Hepatic stellate cell (primary cell): Measurements from ENCODE around the gene ANKH.

ENCODE experiments used
- DNase-seq: peaks from one replicate; pipeline ENCODE4 v3.0.0; 2011; ENCODE audit warnings: low spot score

The ANKH gene

DNA sequence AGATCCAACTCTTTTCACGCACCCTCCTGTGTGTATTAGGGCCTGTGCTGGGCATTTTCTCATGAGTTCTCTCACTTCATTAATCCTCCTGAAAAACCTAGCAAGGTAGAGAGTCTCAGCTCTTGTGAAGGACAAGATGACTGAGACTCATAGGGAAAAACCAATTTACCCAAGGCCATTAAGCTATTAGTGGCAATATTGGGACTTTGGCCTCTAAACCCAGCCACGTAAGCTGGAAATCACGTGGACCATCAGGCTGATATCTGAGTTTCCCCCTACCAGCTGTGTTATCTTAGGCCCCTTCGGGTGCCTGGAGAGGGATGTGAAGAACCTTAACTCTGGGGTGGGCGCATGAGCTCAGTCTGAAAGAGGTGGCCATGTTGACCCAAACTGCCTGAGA lies 80.7 kb downstream of the ANKH start:
- no peak for DNase-seq

DNA sequence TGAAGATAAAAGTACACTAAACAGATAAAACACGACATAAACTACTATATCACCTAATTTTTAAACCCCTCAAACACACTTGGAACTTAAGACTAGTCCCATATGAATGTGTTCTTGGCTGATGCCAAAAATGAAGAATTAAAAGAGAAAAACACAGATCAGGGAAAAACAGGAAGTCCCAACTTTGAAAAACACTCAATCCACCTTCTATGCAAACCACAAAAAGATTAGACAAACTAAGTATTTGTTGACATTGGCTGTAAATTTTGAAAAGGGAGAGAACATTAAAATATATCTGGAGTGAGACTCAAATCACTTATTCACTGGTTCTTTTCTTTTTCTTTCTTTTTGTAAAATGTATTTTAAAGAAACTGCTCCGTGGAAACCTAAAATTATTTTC lies 81.4 kb downstream of the ANKH start:
- DNase-seq: no peak

DNA sequence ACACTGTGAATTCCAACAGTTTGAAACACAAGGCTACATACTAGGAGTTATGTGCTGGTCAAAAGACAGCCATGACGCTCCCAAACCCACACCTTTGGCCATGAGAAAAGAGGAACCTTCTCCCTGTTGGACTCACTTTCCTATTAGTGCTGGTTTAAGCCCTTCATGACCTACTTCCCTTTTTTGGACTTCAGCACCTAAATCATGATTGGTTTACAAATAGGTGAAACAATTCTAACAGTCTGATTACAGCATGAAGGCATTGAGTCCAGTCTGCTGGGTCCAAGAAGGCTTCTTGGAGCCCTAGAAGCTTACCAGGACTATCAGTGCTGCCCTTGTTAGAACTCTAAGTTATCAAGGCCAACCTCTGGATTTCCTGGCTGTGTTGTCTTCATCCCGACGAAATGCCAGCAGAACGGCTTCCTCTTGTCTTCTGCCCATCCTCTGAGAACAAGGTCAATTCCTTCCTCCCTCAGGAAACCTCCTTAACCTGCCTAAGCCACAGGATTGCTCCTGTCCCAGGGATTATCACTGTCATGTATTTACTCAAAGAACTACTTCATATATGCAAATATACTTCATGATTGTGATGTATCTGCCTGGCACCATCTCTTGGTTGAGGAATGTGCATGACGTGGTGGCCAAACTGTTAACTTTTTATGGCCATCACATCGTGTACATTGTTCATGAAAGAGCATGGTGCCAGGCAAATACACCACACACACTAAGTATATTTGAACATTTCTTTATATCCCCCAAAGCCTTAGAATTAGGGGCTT lies 83.6 kb downstream of the ANKH start:
- no peak for DNase-seq

DNA sequence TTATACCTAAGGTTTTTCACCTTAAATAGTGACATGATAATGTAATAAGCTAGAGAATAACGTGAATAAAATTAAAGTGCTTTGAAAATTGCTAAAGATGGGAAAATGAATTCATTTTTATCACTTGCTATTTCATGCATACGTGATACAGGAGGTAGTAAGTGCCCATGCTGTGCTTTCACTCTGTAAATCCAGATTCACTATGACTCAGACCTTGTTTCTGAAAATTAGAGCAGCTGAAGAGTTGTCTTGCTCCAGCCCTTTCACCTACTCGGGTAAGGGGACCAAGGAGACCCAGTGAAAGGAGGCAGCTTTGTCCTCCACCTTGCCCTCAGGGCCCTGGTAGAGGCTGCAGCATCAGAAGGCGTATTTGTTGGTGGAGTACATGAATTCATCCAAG lies 87.9 kb downstream of the ANKH start:
- no peak for DNase-seq

DNA sequence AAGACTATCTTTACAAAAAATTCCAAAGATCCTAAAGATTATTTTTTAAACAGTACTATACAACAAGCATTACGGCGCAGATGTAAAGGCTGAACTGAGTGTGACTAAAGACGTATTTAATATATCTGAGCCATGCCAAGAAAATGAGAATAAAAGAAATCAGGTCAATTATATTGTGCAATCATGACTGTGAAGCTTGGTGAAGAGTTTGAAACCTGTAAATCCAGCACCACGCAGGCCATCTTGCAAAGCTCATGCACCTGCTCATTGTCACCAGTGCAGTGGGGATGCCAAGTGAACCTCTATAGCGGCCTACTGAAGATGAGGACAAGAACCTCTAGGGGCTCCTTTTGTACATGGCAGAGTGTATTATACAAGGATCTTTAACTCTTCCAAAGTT lies 89.0 kb downstream of the ANKH start:
- no peak for DNase-seq

DNA sequence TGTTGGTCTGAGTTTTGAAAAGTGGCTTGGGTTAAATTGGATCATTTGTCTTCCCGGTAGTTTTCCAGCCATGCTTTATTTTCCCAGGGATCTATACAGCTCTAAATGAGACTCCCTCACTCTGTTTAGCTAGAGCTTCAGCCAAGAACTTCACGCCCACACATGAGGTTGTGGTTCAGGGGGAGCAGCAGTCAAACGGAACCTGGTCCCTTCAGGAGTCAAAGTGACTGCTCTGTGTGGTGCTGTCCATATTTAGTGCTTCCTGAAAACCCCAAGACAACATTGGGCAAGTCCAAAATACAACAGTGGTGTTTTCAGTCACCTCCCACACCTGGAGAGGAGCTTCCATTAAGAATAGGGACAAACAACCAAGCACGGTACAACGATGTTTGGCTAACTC lies 90.5 kb downstream of the ANKH start:
- no peak for DNase-seq

DNA sequence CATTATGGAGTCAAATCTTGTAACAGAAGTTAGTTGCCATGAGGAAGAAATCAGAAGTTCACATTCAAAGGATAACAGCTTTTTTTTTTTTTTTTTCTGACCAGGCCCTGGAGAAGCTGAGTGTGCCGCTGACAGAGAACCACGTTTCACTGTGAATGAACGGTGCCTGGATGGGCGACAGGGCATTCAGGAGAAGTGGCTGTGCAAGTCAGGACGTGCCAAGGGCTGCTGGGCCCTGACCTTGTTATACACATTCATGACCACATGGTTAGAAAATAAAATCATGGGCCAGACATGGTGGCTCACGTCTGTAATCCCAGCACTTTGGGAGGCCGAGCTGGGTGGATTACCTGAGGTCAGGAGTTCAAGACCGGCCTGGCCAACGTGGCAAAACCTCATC lies 91.6 kb downstream of the ANKH start:
- DNase-seq: no peak

DNA sequence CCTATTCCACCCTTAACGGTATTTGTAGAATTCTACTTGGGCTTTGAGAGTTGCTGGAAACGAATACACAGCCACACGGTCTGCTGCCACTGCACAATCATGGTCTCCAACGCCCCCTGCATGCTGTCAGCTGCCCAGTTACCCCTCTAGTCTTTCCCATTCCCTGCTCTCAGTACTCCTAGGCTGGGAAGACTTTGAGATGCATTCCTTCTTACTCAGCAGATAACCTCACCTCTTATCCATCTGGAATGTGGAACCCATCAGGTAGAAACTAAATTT lies 92.8 kb downstream of the ANKH start:
- no peak for DNase-seq

DNA sequence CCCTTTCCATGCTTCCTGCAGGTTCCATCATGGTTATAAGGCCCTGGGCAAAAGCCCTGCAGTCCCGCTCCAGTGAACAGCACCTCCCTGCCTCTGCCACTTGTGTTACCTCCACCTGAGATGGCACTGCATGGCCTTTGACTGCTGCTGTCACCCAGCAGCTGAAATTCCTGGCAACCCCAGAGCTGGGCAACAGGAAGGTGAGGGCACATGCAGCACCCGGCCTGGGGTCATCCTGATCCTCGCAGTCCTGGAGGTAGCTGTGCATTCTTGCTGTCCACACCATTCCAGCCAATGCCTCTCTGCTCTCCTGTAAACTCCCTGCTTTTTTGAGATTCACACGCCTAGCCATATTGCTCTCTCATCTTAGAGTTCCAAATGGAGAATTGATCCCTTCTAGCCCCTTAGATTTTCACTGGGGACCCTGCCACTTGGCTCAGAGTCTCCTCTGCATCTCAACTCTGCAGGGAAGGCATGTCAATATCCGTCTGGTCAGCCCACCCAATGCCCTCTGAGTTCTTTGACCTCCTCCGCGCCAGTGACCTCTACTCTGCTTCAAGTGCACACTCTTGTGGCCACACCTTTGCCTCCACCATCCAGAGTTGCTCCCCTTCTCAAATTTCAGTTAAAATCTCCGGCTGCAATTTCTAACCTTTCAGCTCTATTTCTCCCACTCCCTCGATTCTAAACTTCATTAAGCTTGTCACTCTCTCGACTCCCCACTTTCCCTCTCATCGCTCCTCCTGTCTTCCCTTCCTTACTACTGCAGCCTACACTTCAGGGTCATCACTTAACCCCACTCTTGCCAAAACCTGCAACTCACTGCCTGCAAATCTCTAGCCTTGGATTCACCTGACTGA lies 93.4 kb downstream of the ANKH start:
- DNase-seq: no peak

DNA sequence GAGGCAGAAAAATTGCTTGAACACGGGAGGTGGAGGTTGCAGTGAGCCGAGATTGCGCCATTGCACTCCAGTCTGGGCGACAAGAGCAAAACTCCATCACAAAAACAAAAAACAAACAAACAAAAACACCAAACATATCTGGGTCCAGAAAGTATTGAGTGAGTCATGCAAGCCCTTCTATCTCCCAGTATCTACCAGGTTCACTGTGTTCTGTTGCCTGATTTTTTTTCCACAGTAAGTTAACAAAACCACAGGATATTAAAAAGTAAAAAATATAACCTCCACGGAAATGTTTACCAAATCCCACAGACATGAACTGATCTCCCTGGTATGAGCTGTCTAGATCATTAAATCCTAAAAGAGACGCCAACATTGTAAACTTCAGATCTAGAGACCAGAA lies 94.4 kb downstream of the ANKH start:
- DNase-seq: no peak

DNA sequence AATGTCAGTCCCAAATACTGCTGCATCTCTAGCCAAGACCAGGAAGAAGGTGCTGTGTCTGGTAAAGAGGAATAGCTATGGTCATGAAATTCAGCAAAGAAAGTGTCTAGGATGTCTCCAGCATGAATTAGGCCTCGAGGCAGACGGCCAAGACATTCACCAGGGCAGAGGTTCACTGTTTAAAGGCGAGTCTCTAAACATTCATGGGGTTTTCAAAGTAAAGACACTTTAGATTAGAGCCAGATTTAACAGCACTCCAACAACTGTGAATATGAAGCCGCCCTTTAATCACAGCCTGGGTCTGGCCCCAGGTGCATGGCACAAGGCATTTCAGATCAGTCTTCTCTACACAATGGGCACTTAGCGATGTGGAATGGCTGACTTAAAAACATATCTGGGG lies 95.0 kb downstream of the ANKH start:
- no peak for DNase-seq

DNA sequence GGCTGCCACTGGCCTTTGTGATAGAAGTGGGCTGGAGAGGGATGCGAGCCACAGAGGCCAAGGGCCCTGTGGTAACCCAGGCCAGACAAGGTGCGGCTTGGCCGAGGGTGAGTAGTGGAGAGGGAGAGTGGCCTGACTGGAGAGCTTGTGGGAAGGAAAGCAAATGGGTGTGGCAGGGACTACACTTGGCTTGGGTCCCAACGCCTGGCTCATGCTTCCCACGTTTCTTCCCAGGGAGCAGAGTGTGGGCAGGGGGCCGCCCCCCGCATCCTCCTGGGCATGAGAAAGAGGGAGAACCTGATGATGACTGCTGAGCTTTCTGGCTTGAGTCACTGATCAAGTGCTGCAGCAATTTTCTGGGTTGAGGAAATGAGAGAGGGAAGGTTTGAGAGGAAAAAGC lies 95.7 kb downstream of the ANKH start:
- DNase-seq: no peak

DNA sequence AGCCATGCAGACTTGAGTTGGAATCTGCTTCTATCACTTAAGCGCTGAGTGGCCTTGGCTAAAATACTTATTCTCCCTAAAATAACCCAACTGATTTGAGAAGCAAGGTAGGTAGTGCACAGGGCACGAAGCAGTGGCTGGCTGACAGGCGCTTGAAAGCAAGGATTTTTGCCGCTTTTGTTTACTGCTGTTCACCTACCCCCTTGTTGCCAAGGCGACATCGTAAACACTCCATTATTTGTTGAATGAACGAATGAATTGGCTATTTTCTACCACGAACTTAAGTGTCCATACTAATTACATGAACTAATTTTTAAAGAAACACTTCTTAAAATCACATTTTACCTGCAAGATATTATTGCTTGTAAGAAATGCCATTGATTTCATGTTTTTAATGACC lies 98.0 kb downstream of the ANKH start:
- no peak for DNase-seq

DNA sequence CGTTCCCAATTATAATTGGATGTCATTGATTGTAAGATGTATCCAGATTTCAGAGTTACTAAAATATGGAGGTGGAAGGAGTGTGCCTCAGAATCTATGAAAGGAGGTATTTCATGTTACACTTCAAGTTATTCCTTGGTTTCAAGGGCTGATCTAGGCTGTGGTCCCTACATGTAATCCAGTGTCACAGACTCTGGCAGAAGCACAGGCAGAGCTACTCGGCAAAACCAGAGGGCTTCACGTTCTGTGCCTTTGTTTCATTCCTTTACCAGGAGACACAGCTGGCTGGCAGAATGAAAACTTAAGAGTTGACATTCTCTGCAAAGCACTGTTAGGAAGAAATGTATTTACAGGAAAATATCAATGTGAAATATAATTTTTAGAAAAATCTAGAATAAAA lies 99.6 kb downstream of the ANKH start:
- DNase-seq: no peak

DNA sequence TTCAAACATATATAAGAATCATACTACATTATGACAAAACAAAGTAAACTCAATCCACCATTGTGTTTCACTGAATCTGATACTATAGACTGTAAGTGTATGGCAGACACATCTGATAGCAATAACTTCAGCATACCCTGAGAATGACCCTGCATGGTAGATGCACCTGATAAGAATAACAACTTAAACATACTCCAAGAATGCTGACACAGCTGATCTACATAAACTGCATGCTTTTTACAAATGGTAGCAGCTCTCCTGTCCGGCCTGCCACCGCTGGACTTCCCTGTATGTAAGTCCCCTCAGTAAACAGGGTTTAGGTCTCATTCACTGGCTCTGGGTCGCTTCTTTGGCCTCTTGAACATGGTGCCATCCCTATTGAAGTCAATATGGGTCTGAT lies 100.4 kb downstream of the ANKH start:
- no peak for DNase-seq

DNA sequence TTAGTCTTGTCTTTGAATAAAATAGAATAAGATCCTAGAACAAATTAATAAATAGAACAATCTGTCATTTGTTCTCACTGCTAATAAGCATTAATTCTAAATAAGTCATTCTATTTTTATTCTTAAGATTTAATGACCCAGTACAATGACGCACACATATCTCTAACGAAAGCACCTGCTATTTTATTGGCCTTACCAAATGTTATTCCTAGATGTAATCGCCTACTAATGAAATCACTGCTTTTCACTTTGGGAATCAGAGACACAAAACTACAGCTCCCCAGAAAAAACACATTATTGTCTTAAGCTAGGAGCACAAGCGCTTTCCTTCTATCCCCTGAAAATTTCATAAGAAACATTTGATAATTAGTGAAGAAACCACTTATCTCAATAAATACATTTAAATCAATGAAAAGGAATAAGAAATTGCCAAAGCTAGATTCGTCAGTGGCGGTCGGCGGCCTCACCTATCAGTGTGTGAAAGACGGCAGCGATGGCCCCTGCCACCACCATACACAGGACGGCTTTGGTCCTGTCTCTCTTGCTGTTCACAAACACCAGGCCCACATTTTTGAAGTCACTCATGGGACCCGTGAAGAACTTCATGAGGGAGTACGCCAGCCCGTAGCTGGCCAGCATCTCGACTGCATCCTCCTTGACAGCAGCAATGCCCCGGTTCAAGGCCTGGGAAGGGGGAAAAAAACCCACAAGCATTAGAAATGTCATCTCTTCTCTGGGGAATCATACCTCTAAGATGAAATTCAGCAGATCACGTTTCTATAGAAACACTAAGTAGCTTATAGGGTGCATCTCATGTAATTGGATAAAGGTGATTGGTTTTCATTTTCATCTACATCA lies 102.8 kb downstream of the ANKH start:
- no peak for DNase-seq

DNA sequence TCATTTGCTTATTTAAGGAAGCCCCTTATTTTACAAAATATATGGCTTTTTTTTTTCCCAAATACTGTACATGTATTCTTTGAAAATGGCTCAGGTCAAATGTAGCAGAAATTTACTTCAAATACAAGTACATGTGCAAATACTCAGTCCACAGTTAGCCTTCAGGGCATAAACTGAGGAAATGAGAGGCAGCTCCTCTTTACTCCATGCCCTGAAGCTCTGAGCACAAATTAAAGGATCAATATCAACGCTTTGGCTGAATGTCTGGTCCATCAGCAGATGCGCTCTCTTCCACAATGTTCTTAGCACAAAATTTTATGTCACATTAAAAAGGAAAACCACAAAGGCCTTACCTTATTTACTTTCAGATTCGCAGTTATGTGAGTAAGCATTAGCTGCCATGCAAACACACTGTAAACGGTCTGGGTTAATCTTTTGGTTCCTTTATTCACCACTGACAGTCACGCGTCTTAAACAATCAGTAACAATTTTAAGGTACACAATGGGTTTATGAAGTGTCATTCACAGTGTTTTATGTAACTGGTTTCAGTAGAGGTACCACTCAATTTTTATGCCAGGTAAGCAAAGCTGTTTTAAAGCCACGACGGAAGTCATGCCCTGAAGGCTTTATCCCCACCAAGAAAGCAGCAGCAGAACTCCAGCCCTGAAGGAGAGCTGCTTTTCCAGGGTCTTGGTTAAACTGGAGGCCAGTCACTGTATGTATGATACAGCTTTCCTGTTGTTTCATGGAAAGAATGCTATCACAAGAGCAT lies 103.7 kb downstream of the ANKH start:
- no peak for DNase-seq

DNA sequence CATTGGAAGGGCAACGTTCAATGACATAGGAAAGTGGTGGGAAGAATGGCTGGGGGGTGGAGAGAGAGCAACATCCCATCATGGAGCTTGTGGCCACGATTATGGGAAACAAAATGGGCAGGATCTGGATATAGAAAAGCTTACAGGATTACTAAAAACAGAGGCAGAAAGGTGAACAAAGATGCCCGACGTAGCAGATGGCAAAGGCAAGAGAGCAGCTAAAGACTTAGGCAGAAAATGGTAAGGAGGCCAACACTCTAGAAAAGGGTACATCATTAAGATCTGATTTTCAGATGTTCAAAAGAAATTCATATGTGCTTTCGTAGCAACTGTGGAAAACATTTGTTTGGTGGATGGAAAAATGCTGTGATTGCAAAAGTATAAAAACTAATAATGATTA lies 104.5 kb downstream of the ANKH start:
- no peak for DNase-seq

DNA sequence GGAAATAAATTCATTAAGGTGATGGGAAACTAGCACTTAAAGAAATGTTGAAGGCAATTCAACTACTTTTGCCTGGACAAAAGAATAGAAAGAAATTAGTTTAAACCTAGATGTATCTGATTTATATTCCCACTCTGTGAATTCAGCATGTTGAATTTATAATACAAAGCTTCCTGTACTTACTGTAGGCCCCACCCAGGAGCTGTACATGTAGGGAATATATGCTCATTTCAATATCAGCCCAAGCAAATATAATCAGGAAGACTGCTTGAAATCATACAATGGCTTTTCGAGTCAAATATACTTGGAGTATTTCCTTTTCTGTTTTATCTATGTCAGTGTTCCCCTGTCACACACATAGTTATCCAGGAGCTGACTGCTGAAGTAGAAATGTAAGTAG lies 105.0 kb downstream of the ANKH start:
- no peak for DNase-seq

DNA sequence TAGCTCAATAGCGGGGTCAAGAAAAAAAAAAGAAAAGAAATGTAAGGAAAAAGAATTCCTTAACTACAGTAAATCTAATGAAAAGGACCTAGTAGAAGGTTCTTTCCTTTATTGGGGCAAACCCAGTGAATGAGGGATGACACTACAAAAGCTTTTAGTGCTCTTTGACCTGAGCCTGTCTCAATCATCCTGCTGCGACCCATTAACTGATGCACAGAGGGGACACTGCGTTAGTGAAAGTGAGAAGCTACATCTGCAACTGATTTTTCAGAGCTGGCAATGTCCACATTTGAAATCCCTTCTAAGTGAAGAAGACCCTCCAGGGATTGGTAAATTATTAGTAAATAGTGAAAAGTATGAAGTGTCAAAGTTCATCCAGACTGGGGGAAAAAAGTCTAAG lies 106.0 kb downstream of the ANKH start:
- DNase-seq: no peak

DNA sequence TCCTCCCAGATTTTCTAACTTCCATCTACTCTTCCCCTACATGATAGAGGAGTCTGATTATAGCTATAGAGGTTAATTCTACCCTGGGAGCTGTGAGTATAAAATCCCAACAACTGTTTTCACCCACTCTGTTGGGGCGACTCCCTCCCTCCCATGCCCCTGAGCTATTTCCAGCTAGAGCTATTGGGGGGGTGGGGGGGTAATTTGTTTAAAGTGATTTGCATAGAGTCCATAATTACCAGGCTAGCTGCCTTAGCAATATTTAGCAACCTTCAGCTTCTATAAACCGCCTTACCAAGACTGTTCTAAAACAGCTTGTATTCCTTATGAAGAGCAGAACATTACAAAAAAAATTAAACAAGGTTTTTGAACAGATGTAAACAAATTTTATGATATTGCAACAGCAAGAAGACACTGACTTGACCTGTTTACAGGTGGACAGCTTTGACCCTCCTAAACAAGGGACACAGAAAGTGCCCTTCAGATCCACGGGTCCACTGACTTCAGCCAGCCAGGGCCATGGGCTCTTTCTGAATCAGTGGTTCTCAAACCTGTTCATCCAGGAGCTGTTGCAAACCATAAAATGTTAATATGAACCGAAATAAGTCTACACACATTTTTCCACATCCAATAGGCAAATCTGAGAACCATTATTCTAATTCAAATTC lies 108.9 kb downstream of the ANKH start:
- no peak for DNase-seq

DNA sequence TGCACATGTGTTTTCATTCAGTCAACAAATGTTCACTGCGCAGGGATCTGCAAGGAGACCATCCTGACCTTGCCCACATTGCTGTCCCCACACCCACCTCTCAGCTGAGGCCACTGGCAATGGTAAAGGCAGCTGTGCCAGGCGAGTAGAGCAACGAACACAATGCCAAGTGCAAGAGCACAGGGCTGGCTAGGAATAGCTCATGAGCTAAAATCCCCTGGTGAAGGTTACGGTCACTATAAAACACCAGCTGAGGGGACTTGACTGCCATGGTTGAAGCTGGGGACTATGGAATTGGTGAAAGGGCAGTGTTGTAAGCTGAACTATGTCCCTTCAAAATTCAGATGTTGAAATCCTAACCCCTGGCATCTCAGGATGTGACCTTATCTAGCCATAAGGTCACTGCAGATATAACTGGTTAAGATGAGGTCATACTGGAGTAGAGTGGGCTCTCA lies 111.0 kb downstream of the ANKH start:
- no peak for DNase-seq
